Astrocyte (in vitro differentiated cells and primary cell): ENCODE data around the gene WDR7.

Source experiments
- EZH2 ChIP-seq: IDR thresholded peaks from 2 replicates; pipeline ENCODE4 v1.6.1; 2012; ENCODE audit warnings: mild to moderate bottlenecking, low read length, inconsistent platforms; ENCODE audit not compliant: insufficient read depth
- TF ChIP-seq, protein P1 (sequence below): IDR thresholded peaks from 2 replicates; pipeline ENCODE4 v1.5.1; 2011; ENCODE audit warnings: low read depth, mild to moderate bottlenecking, inconsistent platforms, low read length, moderate library complexity; ENCODE audit not compliant: insufficient read depth

GRCh38 chr18:56825321-56825720 is 174.2 kb downstream of the WDR7 start:
- TF ChIP-seq, protein P1, sequence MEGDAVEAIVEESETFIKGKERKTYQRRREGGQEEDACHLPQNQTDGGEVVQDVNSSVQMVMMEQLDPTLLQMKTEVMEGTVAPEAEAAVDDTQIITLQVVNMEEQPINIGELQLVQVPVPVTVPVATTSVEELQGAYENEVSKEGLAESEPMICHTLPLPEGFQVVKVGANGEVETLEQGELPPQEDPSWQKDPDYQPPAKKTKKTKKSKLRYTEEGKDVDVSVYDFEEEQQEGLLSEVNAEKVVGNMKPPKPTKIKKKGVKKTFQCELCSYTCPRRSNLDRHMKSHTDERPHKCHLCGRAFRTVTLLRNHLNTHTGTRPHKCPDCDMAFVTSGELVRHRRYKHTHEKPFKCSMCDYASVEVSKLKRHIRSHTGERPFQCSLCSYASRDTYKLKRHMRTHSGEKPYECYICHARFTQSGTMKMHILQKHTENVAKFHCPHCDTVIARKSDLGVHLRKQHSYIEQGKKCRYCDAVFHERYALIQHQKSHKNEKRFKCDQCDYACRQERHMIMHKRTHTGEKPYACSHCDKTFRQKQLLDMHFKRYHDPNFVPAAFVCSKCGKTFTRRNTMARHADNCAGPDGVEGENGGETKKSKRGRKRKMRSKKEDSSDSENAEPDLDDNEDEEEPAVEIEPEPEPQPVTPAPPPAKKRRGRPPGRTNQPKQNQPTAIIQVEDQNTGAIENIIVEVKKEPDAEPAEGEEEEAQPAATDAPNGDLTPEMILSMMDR, result no peak
- TF ChIP-seq EZH2, result no peak
